Activated CD4-positive, alpha-beta T cell treated with anti-CD3 and anti-CD28 coated beads, Interleukin-2, amount 50 U/mL, for 1 hour (primary cell): ENCODE data around the gene SLC1A4.
"Not testable (repeated sequence)": the region's sequence is repeated elsewhere in the genome, so short reads cannot be mapped to it uniquely, and the experiment has no call there.

Experiments used
- DNase-seq: peaks from one replicate; pipeline ENCODE4 v3.0.0-alpha.2; 2020

The SLC1A4 gene

DNA sequence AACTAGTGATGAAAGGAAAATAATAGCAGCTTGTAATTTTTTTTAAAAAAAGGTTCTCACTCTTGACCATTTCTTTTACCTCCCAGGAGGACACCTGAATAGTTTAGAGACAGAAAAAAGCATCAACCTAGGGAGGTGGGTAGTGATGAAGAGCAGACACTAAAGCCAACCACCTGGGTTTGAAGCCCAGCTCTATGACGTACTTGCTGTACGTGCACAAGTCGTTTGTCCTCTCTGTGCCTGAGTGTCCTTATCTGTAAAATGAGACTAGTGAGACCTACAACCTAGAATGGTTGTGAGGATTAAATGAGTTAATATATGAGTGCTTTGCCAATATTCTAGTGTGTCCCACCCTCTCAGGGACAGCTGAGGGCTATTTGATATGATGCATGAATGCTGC is 5.8 kb downstream of the SLC1A4 start:
- no peak for DNase-seq

DNA sequence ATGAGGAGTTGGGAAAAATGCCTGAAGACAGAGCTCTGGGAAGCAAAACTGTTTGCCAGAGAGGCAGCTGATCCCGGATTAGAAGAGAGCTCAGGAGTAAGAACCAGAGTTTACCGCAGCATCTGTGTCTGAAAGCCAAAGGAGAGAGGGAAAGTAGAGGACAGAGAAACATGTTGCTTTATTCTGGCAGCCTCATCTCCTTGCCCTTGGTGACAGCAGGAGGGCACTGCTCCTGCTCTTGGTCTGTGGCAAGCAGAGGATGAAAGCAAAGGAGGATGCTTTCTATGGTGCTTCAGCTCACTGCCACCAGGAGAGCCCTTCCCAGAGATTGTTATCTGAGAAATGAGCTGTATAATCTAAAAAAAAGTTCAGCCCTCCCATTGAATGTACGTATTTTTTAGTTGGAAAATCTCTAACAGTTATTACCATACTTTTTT is 7.7 kb downstream of the SLC1A4 start:
- DNase-seq: no peak

DNA sequence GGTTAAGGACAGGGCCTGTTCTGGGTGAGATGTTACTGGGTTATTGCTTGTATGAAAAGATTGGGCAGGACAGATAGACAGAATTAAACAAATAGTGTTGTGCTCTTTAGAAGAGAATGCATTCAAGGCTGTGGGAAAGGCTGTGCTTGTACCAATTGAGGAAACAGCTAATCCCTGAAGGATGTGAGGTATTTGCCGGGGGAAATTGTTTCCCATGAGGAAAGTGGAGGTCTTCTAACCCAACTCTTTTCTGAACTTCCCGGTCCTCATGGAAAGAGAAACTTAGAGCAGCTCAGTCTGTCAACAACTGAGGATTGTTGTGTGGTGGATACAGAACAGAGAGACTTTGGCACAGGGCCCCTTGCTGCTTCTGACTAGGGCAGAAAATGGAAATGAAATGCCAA is 9.5 kb downstream of the SLC1A4 start:
- no peak for DNase-seq

DNA sequence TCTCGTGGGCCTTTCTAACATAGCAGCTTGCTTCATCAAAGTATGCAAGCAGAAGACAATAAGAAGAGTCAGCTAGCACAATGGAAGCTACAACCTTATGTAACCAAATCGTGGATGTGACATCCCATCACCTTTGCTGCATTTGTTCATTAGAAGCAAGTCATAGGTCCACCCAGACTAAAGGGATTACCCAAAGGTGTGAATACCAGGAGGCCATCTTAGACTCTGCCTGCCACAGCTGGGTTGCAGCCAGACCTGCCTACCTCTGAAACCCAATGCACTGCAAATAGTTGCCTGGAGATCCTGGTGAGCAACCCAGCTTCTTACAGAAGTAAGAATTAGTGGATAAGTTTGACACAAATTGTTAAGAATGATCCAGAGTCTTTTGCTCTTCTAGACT is 10.6 kb downstream of the SLC1A4 start:
- DNase-seq: no peak

DNA sequence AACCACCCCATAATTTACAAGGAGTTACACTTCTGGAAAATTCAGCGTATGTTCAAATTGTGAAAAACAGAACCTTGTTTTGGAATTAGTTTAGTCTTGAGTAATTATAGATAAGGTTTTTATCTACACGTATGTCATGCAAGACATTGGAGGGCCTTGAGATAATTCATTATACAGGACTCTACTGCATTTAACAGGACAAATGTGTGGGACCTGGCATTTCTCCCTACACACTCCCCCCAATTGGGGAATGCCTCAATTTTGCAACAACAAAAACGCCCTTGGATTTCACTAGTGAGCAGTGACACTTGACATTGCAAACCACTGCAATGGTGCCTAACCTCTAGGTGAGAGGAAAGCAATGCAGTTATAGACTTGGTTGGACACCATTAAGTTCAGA is 11.4 kb downstream of the SLC1A4 start:
- no peak for DNase-seq

DNA sequence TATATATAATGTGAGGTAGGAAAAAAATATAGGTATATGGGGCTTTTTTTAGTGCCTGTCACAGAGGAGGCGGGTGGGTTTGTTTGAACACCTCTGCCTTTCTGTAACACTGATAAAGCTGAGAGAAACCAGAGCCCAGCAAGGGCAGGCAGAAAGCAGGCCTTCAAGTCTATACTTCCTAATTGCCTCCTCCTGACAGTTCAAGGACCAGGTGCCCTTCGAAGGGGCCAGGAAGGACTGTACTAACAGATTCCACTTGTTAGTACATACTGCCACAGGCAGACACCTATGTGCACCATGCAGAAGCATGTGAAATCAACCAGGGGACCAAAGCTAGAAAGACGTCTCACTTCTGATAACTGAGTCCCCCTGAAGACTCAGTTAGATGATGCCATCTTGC is 13.8 kb downstream of the SLC1A4 start:
- no peak for DNase-seq

DNA sequence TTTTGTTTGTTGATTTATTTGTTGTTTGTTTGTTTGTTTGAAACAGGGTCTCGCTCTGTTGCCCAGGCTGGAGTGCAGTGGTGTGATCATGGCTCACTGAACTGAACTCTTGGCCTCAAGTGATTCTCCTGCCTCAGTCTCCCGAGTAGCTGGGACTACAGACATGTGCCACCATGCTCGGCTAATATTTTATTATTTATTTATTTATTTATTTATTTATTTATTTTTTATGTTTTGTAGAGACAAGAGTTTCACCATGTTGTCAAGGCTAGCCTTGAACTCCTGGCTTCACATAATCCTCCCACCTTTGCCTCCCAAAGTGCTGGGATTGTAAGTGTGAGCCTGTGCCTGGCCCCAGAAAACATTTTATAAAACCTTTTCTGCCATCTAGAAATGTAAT is 15.0 kb downstream of the SLC1A4 start:
- not testable (repeated sequence) for DNase-seq

DNA sequence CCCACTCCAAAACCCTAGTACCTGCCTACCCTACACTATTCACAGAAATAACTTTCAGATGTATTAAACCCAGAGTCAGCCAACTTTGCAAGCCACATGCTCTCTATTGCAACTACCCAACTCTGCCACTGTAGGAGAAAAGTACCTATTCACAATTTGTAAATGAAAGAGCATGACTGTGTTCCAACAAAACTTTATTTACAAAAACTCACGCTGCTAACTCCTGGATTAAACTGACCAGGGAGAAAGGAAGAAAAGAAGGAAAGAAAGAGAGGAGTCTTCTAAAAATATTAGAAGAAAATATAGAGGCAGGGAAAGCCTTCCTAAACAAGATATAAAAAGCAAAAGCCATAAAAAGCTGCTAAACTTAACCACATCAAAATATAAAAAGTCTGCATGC is 24.6 kb downstream of the SLC1A4 start:
- no peak for DNase-seq

DNA sequence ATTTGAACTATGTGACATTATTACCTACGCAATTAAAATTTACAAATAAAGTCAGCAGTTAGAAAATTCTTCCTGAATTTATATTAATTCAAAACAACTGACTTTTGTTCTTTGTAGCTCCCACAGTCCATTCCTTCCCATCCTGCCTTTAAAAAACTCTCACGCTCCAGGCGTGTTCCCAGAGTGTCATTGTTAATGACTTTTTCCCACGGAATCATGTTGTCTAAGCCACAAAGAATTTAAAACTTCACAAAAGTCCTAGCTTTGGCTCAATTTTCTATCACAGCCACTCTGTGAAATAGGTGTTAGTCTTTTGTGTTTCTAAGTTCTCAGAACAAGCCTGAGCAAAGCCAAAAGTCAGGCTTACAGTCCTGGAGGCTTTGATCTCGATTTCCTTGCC is 26.5 kb downstream of the SLC1A4 start:
- no peak for DNase-seq

DNA sequence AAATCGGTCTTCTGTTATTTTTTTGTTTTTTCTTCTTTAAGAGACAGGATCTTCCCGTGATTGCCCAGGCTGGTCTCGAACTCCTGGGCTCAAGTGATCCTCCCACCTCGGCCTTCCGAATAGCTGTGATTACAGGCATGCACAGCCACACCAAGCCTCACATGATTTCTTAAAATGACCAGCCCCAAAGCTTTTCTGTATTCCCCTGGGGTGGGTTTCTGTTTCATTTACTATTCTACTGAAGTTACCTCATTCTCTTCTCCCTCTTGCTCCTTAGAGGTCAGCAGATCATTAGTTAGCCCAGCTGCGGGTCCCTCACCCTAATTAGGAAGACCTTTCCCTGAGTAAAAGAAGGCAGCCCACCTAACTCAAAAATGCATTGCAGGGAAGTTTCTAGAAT is 27.6 kb downstream of the SLC1A4 start:
- no peak for DNase-seq

DNA sequence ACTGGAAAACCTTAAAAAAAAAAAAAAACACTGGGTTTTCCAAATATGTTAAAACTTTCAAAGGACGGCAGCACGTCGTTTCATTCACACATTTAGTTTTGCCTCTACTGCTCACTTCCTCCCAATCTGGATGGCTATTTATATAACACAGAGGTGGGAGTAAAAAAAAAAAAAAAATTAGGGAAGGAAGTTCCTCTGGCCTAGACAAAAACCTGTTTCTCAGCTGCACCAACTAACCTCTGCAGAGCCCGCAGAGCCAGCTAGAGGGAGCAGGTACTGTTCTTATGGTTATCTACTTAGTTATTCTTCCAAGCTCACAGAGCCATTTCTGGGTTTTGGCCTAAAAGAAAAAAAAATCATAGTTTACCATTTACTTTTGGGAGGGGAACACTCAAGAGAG is 28.1 kb downstream of the SLC1A4 start:
- no peak for DNase-seq

DNA sequence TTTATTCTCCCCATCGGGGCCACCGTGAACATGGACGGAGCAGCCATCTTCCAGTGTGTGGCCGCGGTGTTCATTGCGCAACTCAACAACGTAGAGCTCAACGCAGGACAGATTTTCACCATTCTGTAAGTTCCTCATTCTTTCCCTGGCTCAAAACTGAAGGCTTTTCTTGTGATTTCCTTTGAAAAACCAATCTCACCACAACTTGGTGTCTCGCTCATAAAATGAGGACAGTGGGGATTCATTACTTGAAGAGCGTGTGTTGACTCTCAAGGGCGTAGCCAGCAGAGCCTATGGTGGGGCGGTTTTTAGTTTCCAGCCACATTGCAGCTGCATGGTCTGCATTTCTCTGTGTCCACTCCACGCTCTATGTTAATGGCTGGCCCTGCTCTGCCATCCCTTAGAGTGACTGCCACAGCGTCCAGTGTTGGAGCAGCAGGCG is 29.0 kb downstream of the SLC1A4 start:
- no peak for DNase-seq

DNA sequence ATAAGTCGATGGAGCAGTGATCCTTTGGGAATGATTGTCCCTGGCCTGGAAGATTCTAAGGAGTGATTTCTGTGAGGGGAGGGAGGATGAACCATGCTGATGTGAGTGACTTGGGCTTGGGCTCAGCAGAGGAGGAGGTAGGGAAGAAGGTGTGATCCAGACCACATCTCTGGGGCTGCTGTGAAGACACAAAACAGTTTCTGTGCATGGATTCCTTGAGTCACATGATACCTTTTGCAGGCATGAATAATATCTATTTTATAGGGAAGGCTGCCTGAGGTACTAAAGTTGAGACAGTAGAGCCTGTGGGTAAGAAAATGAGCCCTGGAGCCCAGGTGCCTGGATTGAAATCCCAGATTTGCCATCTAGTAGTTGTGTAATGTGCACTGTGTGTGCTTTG is 29.8 kb downstream of the SLC1A4 start:
- DNase-seq: no peak

DNA sequence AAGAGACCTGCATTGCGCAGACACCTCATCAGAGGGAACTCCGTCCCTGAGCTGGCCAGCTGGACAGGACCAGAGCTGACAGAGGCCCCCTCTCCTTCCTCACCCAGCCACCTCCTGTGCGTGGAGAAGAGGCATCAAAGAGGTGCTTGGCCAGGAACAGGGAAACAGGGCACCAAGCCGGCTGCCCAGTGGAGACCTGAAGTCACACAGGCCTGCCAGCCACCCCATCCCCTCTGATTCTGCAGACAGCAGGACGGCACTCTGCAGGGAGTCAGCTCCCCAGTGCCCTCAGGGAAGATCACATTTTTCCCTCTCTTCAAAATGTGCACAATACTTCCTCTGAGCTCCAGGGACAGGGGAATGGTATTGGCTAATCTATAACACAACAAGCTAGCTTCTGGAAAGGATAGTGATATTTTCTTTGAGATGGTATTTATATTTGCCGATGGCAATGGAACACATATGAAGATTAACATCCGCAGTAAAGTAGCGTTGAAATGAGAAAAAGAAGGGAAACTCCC is 30.5 kb downstream of the SLC1A4 start:
- DNase-seq: no peak

DNA sequence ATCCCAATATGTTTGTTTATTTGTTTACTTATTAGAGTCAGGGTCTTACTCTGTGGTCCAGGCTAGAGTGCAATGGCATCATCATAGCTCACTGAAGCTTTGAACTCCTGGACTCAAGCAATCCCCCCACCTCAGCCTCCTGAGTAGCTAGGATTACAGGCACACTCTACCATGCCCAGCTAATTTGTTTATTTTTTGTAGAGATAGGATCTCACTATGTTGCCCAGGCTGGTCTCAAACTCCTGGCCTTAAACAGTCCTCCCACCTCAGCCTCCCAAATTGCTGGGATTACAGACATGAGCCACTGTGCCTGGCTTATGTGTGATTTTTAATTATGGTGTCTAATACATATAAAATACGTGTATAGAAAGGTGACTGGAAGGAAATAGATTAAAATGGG is 31.1 kb downstream of the SLC1A4 start:
- DNase-seq: not testable (repeated sequence)

DNA sequence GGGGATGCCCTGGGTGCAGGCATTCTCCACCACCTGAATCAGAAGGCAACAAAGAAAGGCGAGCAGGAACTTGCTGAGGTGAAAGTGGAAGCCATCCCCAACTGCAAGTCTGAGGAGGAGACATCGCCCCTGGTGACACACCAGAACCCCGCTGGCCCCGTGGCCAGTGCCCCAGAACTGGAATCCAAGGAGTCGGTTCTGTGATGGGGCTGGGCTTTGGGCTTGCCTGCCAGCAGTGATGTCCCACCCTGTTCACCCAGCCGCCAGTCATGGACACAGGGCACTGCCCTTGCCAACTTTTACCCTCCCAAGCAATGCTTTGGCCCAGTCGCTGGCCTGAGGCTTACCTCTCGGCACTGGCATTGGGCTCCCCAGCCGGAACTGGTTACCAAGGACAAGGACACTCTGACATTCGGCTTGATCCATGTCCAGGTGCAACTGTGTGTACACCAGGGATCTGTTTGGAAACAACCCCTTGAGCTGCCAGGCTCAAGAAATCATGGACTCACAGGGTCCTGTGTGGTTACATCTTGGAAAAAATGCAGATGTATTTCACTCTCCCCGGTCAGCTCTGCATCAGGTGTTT is 31.8 kb downstream of the SLC1A4 start:
- DNase-seq: no peak

DNA sequence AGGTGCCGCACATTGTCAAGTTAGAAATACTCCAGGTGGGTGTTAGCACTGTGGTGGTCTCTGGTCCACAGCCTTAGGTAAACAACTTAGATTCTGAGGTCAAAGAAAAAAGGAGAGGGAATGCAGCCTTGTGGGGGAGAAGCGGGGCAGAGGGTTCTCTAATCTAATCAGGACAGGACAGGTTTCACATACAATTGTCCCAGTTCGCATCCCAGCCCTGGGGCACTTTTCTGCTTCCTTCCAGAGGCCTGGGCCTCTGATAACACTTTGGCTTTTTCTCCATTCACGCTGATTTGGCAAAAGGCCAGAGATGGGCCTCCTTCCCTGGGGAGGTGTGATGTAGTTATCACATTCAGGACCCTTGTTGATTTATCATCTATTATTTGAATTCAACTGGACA is 32.5 kb downstream of the SLC1A4 start:
- DNase-seq: no peak

DNA sequence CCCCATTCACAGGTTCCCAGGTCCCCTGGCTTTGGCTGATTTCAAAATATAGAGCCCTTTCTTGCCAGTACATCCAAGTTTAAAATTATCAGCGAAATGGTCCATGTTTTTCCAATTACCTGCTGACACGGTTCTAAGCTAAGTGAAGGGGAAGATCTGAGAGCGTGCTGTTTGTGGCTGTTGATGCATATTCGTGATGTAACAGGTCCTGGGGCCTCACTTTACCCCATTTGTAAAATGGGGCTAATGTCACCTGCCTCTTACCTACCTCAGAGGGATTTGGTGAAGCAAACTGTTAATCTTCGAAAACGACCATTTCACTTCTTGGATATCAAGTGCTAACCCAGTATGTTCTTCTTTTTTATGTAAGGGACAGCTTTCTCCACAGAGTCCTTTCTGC is 33.0 kb downstream of the SLC1A4 start:
- no peak for DNase-seq

DNA sequence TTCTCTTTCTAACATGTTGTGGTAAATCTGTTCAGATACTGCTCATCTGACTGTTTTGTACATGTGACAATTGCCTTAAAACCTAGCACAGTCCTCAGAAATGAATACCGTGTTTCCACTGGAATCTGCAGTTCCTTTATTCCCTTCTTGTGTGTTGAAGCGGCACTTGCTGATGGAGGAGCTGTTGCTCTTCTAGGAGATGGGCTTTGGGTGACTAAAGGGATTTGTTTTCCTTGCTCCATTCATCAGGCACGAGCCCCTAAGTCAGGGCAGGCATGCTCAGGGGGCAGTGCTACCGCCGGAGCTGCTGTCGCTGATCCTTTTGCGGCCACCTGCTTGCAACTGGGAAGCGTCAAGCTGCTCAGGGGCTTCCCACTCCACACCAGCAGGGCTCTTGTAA is 34.5 kb downstream of the SLC1A4 start:
- no peak for DNase-seq

DNA sequence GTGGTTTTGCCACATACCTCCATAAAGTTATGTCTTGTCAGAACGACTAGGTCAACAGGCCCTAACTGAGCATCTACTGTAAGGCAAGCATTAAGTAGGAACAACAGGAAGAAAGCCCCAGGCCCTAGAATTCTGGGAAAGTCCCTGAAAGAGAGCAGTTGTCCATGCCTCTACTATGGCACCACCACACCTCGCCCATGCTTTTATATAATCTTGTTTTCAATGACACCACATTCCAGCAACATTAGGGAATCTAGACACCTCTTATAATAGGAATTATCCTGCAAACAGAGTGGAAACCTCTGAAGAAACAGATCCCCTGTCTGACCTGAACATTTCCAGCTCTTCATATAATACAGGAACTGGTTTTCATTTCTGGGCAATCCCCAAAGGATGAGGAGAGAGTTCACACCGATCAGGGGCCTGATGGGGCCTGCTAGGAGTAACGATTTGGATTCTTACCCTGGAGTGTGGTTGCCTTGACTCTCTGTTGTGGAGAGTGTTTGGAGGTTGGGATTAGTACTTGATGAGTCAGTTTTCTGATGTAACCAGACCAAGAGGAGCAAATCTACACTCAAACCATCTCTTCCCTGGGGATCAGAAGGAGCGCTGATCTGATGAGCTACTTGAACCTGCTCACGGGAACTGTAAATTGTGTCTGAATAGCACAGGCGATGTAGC is 35.1 kb downstream of the SLC1A4 start:
- DNase-seq: no peak

DNA sequence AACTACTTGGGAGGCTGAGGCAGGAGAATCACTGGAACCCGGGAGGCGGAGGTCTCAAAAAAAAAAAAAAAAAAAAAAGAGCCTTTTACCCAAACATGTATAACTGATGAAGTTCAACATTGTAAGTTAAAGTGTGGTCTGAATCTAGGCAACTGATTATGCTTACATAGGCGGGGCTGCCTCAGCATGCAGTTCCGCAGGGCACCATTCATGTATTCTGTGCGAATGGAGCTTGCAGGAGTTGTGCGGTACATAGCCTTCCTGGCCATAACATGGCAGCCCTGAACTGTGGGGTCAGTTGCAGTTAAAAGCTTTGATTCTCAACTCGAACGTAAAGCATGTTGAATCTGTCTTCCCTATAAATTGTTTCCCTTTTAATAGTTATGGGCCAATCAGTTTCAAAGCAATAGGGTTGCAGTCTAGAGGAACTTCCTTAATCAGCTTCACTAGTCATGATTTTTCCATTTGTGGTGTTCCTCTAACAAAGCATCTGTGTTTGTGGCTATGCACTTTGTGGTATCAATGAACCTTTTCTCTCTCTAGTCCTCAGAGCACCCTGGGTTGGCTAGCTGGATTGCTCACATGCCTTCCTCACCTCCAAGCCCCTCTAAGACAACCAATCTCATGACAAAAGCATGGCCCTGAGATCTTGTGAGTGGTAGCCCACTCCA is 36.4 kb downstream of the SLC1A4 start:
- no peak for DNase-seq

DNA sequence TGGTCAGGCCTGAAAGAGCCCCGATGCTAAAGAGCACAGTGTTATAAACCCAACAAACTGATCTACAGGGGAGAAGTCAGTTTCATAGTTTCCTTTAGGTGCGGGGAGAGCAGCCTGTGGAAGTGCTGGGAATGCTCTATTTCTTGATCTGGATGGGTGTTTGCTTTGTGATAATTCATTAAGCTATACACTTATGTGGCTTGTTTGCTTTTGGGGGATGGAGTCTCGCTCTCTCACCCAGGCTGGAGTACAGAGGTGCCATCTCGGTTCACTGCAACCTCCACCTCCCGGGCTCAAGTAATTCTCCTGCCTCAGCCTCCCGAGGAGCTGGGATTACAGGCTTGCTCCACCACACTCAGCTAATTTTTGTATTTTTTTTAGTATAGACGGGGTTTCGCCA is 37.0 kb downstream of the SLC1A4 start:
- no peak for DNase-seq

DNA sequence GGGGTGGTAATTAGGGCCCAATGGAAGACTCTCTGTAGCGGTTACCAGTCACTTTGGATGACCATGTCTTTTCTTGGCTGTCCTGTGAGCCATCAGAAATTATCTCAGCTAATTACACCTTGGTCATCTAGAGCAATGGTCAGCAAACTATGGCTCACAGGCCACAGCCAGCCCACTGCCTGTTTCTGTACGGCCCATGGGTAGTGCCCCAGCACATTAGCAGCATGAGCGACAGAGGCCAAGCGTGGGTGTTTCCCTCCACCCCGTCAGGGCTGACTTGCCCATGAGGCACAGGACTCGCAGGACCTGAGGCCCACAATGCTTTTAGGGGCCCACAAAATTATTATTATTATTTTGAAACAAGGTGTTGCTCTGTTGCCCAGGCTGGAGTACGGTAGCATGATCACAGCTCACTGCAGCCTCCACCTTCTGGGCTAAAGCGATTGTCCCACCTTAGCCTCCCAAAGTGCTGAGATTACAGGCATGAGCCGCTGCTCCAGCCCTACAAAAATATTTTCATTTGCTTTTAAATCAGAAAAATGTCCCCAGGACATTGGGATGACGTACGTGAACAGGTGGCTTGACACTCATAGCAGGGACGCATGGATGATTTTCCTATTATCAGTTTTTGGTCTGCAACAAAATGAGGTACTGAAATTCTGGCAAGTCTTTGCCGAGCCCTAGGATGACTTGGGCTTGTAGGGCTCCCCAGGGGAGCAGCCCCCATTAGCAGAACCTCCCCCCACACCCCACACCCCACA is 37.7 kb downstream of the SLC1A4 start:
- DNase-seq: no peak
